Endothelial cell of umbilical vein (primary cell): ENCODE results near the gene BCL2. TPM values are rescaled to one million over a fixed set of nuclear protein-coding genes. Genes with fewer than 3 reads are reported as not detected.

Experiments used
- BruUV-seq: library from RNA; stranded (reverse); fragments of 400-500 nt; replicated peaks from 2 replicates; lab custom pipeline; 2021; lab: Mats Ljungman, UMichigan
- CTCF ChIA-PET: fragments of 300-600, 350-600 bp; sonication (Branson Sonifier 250); formaldehyde crosslinking; loops from one replicate; lab custom pipeline; 2021; ENCODE audit warnings: antibody characterized with exemption, inconsistent platforms; lab: Charles Lee
- POLR2A ChIA-PET: fragments of 300-600, 350-600 bp; sonication (Branson Sonifier 250); formaldehyde crosslinking; loops from one replicate; lab custom pipeline; 2021; ENCODE audit warnings: antibody characterized with exemption, inconsistent platforms; lab: Charles Lee
- DNase-seq: peaks from one replicate; pipeline ENCODE4 v3.0.0-alpha.2; 2011; ENCODE audit warnings: low read depth, low spot score
- FAIRE-seq: peaks from 2 replicates; lab custom pipeline; 2011; peaks lifted over from hg19 to GRCh38; lab: Jason Lieb, UNC
- H2AFZ ChIP-seq: 2 replicates; pipeline ENCODE4 v1.6.0; 2012; ENCODE audit warnings: low read depth, low read length, control low read depth, inconsistent platforms
- H3K27ac ChIP-seq: 2 replicates; pipeline ENCODE4 v1.5.1; 2011; ENCODE audit warnings: low read depth, mild to moderate bottlenecking, control low read depth, low read length, moderate library complexity; ENCODE audit not compliant: insufficient read depth
- H3K27me3 ChIP-seq, 2 experiments: 2 replicates each; pipeline versions ENCODE4 v1.6.0 to v1.6.1; 2011; ENCODE audit warnings: low read length in 2 of 2, mixed read lengths in 1 of 2; ENCODE audit not compliant: control insufficient read depth in 2 of 2, insufficient read depth in 2 of 2
- H3K36me3 ChIP-seq, 2 experiments: 2 replicates in 1 of 2; 3 replicates in 1 of 2; pipeline ENCODE4 v1.5.1; 2011; ENCODE audit warnings: low read length in 2 of 2, mild to moderate bottlenecking in 1 of 2, moderate library complexity in 1 of 2; ENCODE audit not compliant: control insufficient read depth in 2 of 2, insufficient read depth in 2 of 2; ENCODE audit errors: extremely low read depth in 1 of 2
- H3K4me1 ChIP-seq: 3 replicates; pipeline ENCODE4 v1.5.1; 2011; ENCODE audit warnings: mild to moderate bottlenecking, low read length; ENCODE audit not compliant: control insufficient read depth, insufficient read depth; ENCODE audit errors: extremely low read depth
- H3K4me2 ChIP-seq: 2 replicates; pipeline ENCODE4 v1.6.1; 2011; ENCODE audit warnings: low read length, control low read depth, mixed read lengths; ENCODE audit not compliant: insufficient read depth
- H3K4me3 ChIP-seq, 3 experiments: fragments of 200-600 bp in 1 of 3; sonication (generic), shearing (Covaris generic) in 1 of 3; replicated peaks in 1 of 3; 2 replicates each; pipeline ENCODE4 v1.5.1; 2011 to 2016; ENCODE audit warnings: control low read depth in 3 of 3, low read length in 3 of 3, mild to moderate bottlenecking in 2 of 3, inconsistent platforms in 1 of 3, low read depth in 1 of 3, moderate library complexity in 1 of 3; ENCODE audit not compliant: insufficient read depth in 1 of 3
- H3K79me2 ChIP-seq: 2 replicates; pipeline ENCODE4 v1.6.0; 2012; ENCODE audit warnings: low read length, inconsistent platforms; ENCODE audit not compliant: control insufficient read depth, insufficient read depth
- H3K9ac ChIP-seq: replicated peaks from 2 replicates; pipeline ENCODE3; 2011; ENCODE audit warnings: low read length, control low read depth; ENCODE audit not compliant: insufficient read depth; ENCODE audit errors: extremely low read depth
- H3K9me1 ChIP-seq: replicated peaks from 3 replicates; pipeline ENCODE4 v1.6.0; 2011; ENCODE audit warnings: mild to moderate bottlenecking, low read length; ENCODE audit not compliant: control insufficient read depth, insufficient read depth; ENCODE audit errors: extremely low read depth
- H3K9me3 ChIP-seq: replicated peaks from 2 replicates; pipeline ENCODE4 v1.5.1; 2012; ENCODE audit warnings: low read length, inconsistent platforms; ENCODE audit not compliant: control insufficient read depth, insufficient read depth
- H4K20me1 ChIP-seq: replicated peaks from 2 replicates; pipeline ENCODE3; 2011; ENCODE audit warnings: mild to moderate bottlenecking, low read length; ENCODE audit not compliant: control insufficient read depth, insufficient read depth; ENCODE audit errors: extremely low read depth
- CTCF ChIP-seq, 2 donors: IDR thresholded peaks; 1 replicate in 1 of 2; 2 replicates in 1 of 2; pipeline ENCODE4 v1.5.1; 2011; ENCODE audit warnings: low read length in 2 of 2, mild to moderate bottlenecking in 2 of 2, moderate library complexity in 2 of 2, control low read depth in 1 of 2, inconsistent platforms in 1 of 2, low read depth in 1 of 2; ENCODE audit not compliant: insufficient read depth in 1 of 2; ENCODE audit errors: extremely low read depth in 1 of 2
- EZH2 ChIP-seq: IDR thresholded peaks from 2 replicates; pipeline ENCODE4 v1.6.1; 2012; ENCODE audit warnings: borderline replicate concordance, low read depth, mild to moderate bottlenecking, moderate library complexity, low read length, inconsistent platforms; ENCODE audit not compliant: severe bottlenecking
- FOS ChIP-seq: IDR thresholded peaks from 2 replicates; pipeline ENCODE4 v1.6.1; 2011; ENCODE audit warnings: mild to moderate bottlenecking, low read length, moderate library complexity, borderline replicate concordance; ENCODE audit not compliant: insufficient read depth
- GATA2 ChIP-seq: IDR thresholded peaks from 2 replicates; pipeline ENCODE4 v1.7.0; 2011; ENCODE audit warnings: low read depth, mild to moderate bottlenecking, moderate library complexity, mixed read lengths, low read length; ENCODE audit not compliant: insufficient read length, insufficient read depth
- JUN ChIP-seq: IDR thresholded peaks from 2 replicates; pipeline ENCODE4 v1.6.1; 2011; ENCODE audit warnings: borderline replicate concordance, low read depth; ENCODE audit not compliant: insufficient read length, insufficient read depth
- MYC ChIP-seq: IDR thresholded peaks from one replicate; pipeline ENCODE4 v1.6.1; 2011; ENCODE audit warnings: mild to moderate bottlenecking, low read depth, low read length
- POLR2A ChIP-seq: IDR thresholded peaks from 2 replicates; pipeline ENCODE4 v1.6.1; 2012; ENCODE audit warnings: low read depth, mild to moderate bottlenecking, control low read depth, low read length
- dilution Hi-C: fragments of 300-500 bp; cut with MboI; formaldehyde crosslinking; loops from one replicate; pipeline ENCODE4 v1.15.0; 2019; ENCODE audit warnings: low sequenced_read_pairs; ENCODE audit not compliant: extremely low pct_ligation_motif_present
- intact Hi-C: fragments of 100-400 bp; cut with micrococcal nuclease; formaldehyde crosslinking; loops from one replicate; pipeline ENCODE4 v1.10.0; 2022
- polyA plus RNA-seq, 4 experiments: library from polyadenylated mRNA; depleted of rRNA in 3 of 4; stranded (reverse) in 3 of 4; unstranded in 1 of 4; fragments of >200 nt; gene quantifications; 2 replicates each; pipeline versions ENCODE4 v1.2.1 to v1.2.3, GENCODE V29; 2011 to 2012; ENCODE audit warnings: missing spikeins in 1 of 4
- total RNA-seq: library from RNA; stranded (reverse); gene quantifications from 2 replicates; pipeline ENCODE4 v1.2.3, GENCODE V29; 2021
- TF ChIP-seq, protein P1 (sequence below): IDR thresholded peaks from 2 replicates; pipeline ENCODE4 v1.6.1; 2011; ENCODE audit not compliant: insufficient read depth, insufficient read length

Gene BCL2
- total and polyA plus RNA-seq, 2 donors (not counting 3 experiments of a cell fraction or from before 2014, with no cell fraction given), result 0.35 to 5.0 TPM

DNA sequence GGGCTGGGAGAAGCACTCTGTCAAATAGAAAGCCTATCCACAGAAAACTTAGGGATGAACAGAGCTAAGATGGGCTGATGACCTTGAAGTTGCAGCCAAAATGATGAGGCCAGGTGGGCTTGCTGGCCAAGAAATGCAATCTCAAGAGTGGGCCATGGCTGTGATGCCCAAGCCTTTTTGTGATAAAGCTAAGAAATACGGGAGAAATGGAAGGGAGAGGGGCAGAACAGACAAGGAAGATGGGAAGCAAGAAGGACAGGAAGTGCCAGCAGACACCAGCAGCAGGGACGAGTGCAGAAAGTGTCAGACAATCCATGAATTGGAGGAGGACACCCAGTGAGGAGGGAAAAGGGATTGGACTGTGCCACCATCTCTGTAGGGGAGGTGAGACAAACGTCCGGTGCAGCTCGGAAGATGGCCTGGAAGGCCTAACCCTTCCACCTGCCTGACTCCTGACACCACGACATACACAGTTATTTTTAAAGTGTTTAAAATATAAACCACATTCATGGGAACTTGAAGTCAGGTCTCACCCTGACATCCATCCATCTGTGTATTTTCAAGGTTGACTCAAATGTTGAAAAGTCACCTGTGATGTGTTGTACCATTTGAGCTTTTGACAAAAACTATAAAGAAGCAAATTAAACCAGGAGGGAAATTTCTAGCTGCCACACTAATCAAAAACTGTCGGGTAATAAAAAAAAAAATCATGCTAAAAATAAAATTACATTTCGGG, 105.5 kb downstream of the BCL2 start:
- Histone ChIP-seq H4K20me1 (no peaks in the 10 kb centered on the region), H2AFZ (no peak overlapping the region), H3K4me2 (no peak overlapping the region), H3K36me3 (no peaks in the 10 kb centered on the region), H3K9me3 (no peaks in the 10 kb centered on the region), H3K27ac (no peak overlapping the region), H3K79me2 (no peaks in the 10 kb centered on the region), H3K4me1 (no peaks in the 10 kb centered on the region), H3K4me3 (no peak overlapping the region), H3K27me3 (no peaks in the 10 kb centered on the region), H3K9ac (no peak overlapping the region), H3K9me1 (no peaks in the 10 kb centered on the region)
- intact Hi-C loops (no loop called here), dilution Hi-C loops (no loop called here)
- TF ChIP-seq JUN, result no peak
- TF ChIP-seq, protein P1, sequence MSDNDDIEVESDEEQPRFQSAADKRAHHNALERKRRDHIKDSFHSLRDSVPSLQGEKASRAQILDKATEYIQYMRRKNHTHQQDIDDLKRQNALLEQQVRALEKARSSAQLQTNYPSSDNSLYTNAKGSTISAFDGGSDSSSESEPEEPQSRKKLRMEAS, result no peak
- no peak for TF ChIP-seq MYC
- TF ChIP-seq CTCF (IDR thresholded peaks at IDR 0.05; ENCODE audit: extremely low read depth in 1 of 2, insufficient read depth in 1 of 2, low read depth in 1 of 2, low read length in 2 of 2), result no peak
- no peak for TF ChIP-seq POLR2A
- TF ChIP-seq GATA2, result no peak
- TF ChIP-seq FOS, result no peak
- TF ChIP-seq EZH2, result no peak
- no TSS peak for BruUV-seq
- FAIRE-seq, result no peak
- DNase-seq, result no peak
- ChIA-PET POLR2A (no interaction called here), CTCF (no interaction called here)
